Head of caudate nucleus (tissue), 42 donors: Measurements from ENCODE around the gene ZNF678.

Experiments
- DNase-seq, 42 donors: peaks; one replicate each; pipeline versions ENCODE4 v3.0.0 to v3.0.0-alpha.2; 2020 to 2021; ENCODE audit warnings: mixed read lengths in 7 of 42
- intact Hi-C: fragments of 100-400 bp; cut with DNase I; formaldehyde crosslinking; loops from one replicate; pipeline ENCODE4 v1.15.0; 2022

The ZNF678 gene

GRCh38 chr1:227563324-227564201 is at the start of gene ZNF678:
TSS of gene ZNF678 (plus strand) at chr1:227563556. CDS start at chr1:227650992, 87,436 bp downstream.
- intact Hi-C loops: no loop called here
- DNase-seq: peak; percentile 89 to 98 (median 95)

DNA sequence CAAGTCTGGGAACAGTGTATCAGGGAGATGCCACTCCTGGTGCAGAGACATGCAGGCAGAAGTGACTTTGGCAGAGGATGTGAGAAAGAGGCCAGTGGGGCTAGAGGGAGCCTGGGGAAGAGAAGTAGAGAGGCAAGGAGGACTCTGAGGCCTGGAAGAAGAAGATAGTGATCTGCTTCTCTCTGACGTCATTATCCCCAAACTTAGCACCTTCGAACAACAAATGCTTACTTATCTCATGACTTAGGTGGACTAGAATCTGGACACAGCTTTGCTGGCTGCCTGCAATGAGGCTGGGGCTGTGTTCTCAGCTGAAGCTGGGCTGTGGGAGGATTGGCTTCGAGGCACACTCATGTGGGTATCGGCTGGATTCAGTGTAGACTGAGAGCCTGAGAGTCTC is 44.5 kb upstream of the ZNF678 start:
- DNase-seq: no peak
- intact Hi-C loops: no loop called here

DNA sequence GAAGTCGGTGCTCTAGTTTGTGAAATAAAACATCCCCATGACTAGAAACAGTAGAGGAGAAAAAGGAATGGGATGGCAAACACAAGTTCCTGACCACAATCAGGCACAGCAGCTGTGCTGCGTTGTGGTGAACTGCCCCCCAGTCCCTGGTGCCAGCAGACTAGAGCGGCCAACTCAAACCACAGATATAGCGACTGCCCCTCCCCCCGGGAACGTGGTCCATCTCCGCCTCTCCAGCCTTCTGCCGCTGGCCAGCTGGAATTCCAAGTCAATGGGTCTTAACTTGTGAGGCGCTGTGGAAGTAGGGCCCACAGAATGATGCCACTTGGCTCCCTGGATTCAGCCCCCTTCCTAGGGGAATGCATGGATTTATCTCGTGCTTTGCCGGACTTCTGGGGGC is 41.6 kb upstream of the ZNF678 start:
- intact Hi-C loops: no loop called here
- DNase-seq: no peak

DNA sequence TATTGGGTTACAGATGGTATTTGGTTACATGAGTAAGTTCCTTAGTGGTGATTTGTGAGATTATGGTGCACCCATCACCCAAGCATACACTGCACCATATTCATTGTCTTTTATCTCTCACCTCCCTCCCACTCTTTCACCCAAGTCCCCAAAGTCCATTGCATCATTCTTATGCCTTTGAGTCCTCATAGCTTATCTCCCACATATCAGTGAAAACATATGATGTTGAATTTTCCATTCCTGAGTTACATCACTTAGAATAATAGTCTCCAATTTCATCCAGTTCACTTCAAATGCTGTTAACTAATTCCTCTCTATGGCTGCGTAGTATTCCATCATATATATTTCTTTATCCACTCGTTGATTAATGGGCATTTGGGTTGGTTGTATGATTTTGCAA is 36.8 kb upstream of the ZNF678 start:
- DNase-seq: no peak
- intact Hi-C loops: no loop called here

GRCh38 chr1:227532019-227532619 is 31.2 kb upstream of the ZNF678 start:
- DNase-seq: no peak

DNA sequence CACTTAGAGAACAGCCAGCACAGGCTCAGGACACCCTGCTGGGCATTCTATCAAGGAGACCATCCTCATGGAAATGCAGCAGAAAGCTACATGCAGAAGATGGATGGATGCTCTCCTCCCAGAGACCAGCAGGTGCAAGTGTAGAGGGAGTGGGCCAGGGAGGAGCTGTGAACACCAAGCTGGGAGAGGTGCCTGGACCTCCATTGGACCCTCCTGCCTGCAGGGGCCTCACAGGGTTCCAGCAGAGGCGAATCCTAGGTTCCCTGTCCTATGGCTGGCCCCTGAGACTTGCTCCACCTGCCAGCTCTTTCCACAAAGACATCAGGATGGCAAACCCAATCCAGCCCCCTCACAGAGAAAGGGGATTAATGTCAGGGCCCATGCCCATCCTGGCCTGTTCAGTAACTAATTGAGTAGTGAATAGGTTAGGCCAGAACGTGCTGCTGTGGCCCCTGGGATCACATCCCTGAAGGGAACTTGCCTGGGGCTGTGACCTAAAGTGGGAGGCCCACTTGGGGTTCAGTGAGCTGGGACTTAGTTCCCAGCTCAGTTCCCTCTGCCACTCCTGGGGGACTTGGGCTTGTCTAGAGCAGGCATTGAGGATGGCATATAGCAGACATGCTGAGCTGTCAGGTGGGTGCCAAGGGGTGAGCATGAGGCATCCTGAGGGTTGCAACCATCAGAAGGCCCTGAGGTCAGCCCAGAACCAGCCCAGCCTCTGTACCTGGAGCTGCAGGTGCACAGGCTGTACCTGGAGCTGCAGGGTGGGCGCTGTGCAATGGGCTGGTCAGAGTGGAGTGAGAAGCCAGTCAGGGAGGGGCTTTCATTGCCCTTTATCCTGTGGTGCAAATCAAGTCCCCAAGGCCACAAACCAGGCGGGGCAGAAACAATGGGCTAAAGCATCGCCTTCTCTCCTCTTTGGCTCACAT is 22.9 kb upstream of the ZNF678 start:
- no peak for DNase-seq
- intact Hi-C loops: no loop called here

More at GRCh38 chr1:227532019-227532619, 31.2 kb upstream of the ZNF678 start:
- intact Hi-C loops: no loop called here

GRCh38 chr1:227541129-227541528 is 22.2 kb upstream of the ZNF678 start:
- DNase-seq: no peak

GRCh38 chr1:227541796-227542152 is 21.6 kb upstream of the ZNF678 start:
- intact Hi-C loops: no loop called here

More at GRCh38 chr1:227541129-227541528, 22.2 kb upstream of the ZNF678 start:
- intact Hi-C loops: no loop called here

DNA sequence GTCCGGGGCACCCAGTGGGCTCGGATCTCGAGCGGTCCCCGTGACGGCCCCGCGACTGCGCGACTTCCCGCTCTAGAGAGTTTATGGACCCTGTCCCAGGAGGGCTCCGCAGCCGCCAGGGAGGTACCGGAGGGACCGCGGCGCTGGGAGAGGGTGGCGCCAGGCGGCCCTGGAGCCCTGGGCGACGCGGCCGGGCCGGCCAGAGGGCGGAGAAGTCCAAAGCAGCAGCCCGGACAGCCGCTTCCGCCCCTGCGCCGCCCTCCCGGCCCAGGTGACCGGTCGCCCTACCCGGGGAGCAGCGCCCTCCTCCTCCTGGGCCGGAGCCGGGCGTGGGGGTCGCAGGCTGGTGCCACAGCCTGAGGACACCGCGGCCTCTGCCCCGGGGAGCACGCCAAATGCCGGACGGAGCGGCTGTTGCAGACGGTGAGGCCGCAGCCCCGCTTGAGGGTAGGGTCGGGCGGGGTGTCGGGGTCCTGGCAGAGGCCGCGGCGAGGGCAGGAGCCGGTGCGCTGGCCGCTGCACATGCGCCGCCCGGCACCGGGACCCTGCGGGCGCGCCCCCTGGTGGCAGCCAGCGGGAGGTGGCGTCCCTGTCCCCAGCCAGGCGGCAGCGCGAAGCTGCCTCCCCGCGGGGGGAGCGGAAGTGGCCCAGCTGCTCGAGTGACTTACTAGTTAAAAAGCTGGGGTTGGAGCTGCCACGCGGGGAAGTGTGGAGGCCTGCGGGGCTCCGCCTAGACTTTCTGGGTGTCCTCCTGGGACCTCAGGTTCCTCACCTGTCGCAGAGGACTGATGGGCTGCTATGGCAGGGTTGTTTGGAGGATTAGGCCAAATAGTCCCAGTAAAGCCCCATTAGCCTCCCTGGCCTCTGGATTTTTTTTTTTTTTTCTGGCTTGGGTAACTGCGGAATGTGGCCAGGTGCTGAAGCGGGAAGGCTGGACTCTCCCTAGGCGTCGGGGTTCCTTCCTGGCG is 20.9 kb upstream of the ZNF678 start:
- intact Hi-C loops: no loop called here
- peak; percentile 55 to 94 (median 88) for DNase-seq

More at GRCh38 chr1:227541796-227542152, 21.6 kb upstream of the ZNF678 start:
- DNase-seq: no peak

DNA sequence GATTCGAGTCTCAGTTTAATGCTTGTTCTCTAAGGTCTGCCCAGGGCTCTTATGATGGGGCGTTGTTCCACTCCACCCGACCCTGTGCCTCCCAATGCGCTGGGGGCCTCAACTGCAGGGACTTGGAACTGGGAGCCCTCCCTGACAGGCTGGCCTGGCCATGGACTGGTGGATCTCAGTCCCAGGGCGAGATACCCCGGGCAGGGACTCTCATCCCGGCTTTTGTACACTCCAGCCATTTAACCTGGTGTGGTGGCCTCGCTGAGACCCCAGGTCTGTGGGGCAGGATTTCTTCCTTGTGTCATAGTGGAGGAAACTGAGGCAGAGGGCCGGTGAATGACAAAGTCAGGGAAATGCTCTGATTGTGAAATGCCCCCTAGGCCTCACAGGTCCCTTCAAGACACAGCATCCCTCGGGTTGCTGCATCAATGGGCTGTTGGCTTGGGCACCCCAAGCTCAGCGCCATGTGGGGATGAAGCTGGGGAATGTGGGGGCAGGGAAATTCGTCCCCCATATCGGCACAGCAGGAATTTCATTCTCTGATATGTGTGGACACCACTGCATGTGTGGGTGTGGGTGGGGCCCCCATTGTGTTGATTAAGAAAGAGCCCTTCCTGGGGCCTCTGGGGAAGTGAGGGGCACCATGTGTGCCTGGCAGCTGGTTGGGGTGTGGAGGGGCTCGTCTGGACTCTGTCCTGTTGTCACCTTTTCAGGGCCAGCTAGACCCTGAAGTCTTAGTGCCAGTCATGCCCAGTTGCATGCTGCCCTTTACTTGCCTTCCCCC is 19.9 kb upstream of the ZNF678 start:
- no peak for DNase-seq

DNA sequence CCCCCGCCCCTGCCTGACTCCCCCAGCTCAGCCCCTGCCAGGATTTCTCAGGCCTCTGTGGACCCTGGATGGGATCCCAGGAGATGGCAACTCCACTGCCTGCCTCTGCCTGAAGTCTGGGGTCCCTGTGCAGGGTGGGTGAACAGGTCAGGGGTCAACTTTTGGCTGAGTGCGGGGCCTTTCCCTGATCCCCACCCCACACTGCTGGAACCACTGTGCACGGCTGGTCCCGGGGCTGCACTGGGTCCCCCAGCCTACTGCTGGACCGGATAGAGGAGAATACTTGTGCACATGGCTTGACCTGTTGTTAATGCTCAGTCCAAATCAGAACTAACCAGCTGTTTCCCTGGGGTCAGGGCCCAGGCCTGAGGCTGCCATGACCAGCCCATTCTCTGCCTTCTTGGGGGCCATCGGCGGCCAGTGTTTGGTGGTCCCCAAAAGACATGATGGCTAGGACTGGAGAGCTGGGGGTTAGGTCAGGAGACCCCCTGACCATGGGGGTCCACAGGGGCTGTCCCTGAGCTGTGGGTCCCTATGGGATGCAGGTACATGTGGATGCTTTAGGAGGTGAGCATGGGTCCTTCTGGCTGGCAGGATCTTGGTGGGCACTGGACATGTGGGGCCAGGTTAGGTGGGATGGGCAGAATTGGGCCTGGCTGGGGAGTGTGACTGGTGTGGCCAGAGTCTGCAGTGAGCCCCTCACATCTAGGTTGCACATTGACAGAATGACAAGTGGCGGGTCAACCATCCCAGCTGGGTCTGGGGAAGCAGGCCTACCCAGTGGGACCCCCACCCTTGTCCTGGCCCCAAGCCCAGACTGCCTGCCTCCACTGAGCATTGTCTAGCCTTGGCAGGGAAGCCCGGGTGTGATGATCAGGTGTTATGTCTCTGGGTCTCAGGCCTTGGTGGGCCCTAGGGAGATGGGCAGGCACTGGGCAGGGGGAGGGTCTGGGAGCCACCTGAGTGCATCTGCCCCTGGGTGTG is 19.0 kb upstream of the ZNF678 start:
- no peak for DNase-seq
- intact Hi-C loops: no loop called here

More for the DNA sequence above, 19.9 kb upstream of the ZNF678 start:
- intact Hi-C loops: no loop called here

DNA sequence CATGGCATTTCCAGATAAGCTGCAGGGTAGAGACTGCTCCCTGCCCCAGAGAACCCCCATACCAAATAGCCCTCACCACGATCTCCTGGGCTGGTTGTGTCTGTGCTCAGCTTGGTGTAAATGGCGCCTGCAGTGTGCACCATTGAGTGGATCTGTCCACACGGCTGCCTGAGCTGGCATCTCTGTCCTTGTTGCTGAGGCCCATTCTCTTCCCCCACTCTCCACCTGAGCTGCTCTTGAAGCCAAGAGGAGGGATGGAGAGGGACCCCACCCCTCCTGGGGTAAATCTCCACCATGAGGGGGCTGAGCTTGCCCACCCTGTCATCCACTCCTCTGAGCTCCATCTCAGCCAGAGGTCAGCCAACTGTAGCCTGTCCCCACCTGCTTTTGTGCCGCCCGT is 18.0 kb upstream of the ZNF678 start:
- no peak for DNase-seq

GRCh38 chr1:227546059-227546458 is 17.3 kb upstream of the ZNF678 start:
- intact Hi-C loops: no loop called here
- no peak for DNase-seq

More for the DNA sequence above, 18.0 kb upstream of the ZNF678 start:
- intact Hi-C loops: no loop called here

DNA sequence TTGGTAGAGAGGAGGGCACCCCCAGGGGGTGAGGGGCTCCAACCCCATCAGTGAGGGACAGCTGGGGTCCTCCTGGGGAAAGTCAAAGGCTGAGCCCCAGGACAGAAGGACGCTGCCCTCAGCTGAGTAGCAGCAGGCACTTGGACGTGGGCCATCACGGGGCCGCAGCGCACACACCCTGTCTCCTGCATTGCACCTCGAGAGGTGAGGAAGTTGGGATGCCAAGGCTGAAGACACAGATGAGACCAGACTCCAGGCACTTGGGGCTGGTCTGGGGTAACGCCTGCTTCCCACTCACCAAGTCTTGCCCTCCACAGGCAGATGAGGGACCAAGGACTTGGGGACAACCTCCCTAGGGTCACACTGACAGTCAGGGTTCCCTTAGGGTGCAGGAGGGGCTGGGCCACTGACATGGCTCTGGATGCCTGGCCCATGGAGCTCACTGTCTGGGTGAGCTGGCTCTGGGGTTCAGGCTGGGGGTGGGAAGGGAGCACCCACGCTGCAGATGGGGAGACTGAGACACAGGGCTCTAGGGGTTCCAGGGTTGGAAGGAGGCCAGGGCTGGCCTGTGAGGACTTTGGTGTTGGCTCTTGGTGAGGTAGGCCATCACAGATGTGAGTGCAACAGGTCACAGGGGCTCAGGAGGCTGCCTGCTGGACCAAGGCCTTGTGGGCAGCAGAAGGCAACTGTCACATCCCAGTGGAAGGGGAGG is 16.6 kb upstream of the ZNF678 start:
- intact Hi-C loops: no loop called here
- no peak for DNase-seq

- intact Hi-C loops: no loop called here
Observed at GRCh38 chr1:227547310-227548118, 15.8 kb upstream of the ZNF678 start.

More at GRCh38 chr1:227547310-227548118, 15.8 kb upstream of the ZNF678 start:
- no peak for DNase-seq
